Endothelial cell (in vitro differentiated cells): ENCODE results near the gene BCLAF3. TPM values are rescaled to one million over a fixed set of nuclear protein-coding genes. Genes with fewer than 3 reads are reported as not detected.

Experiments
- DNase-seq: peaks from one replicate; pipeline ENCODE4 v3.0.0; 2021; ENCODE audit warnings: low spot score
- H3K27ac Mint-ChIP-seq: one replicate; pipeline ENCODE4 v1.8.0; 2021; ENCODE audit warnings: mixed read lengths, inconsistent platforms; ENCODE audit not compliant: unreplicated experiment
- H3K27me3 Mint-ChIP-seq: one replicate; pipeline ENCODE4 v1.8.0; 2021; ENCODE audit warnings: mild to moderate bottlenecking, moderate library complexity, mixed read lengths, inconsistent platforms; ENCODE audit not compliant: unreplicated experiment
- H3K36me3 Mint-ChIP-seq: one replicate; pipeline ENCODE4 v1.8.0; 2021; ENCODE audit warnings: mild to moderate bottlenecking, low read depth, mixed read lengths, inconsistent platforms; ENCODE audit not compliant: unreplicated experiment
- H3K4me1 Mint-ChIP-seq: one replicate; pipeline ENCODE4 v1.8.0; 2021; ENCODE audit warnings: mild to moderate bottlenecking, mixed read lengths, inconsistent platforms; ENCODE audit not compliant: unreplicated experiment
- H3K4me3 Mint-ChIP-seq: one replicate; pipeline ENCODE4 v1.8.0; 2021; ENCODE audit warnings: mild to moderate bottlenecking, mixed read lengths, inconsistent platforms; ENCODE audit not compliant: unreplicated experiment
- H3K9me3 Mint-ChIP-seq: one replicate; pipeline ENCODE4 v1.8.0; 2021; ENCODE audit warnings: mixed read lengths, inconsistent platforms; ENCODE audit not compliant: unreplicated experiment
- total RNA-seq: library from RNA; stranded (reverse); fragmentation: NEBNext Ultra II Directional; extraction: Animal tissue kit (Norgen Biotek cat#: 25700); gene quantifications from one replicate; pipeline ENCODE4 v1.2.1, GENCODE V29; 2021; ENCODE audit not compliant: unreplicated experiment
- TF ChIP-seq, protein P1 (sequence below): fragments of 200-600 bp; sonication (generic); IDR thresholded peaks from one replicate; pipeline ENCODE4 v1.5.0; 2021; ENCODE audit warnings: antibody characterized with exemption; ENCODE audit not compliant: unreplicated experiment

The BCLAF3 gene
- total RNA-seq, 1 donor from 2014 or later = 9.6 TPM

DNA sequence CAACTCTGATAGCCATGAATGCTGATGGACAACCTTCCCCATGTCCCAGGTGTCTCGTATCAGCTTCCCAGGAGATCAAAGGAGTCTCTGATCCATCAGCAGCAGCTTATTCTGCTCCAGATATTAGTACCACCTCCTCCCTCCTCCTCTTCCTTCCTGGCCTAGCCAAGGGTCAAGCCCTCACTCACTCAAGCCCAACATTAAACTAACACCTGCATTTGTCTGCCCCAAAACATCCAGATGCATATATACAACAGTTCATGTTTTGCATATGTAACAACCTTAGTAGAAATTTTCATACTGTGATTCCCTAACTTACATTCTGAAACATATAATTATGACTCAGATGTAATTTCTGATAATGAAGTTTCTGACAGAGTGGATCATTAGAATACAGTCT is 29.9 kb downstream of the BCLAF3 start:
- Mint-ChIP-seq H3K4me3 (no peak overlapping the region), H3K27ac (no peak overlapping the region), H3K9me3 (no peaks in the 10 kb centered on the region), H3K36me3 (peaks cover 6% of the 10 kb centered on the region), H3K27me3 (peaks cover 3% of the 10 kb centered on the region), H3K4me1 (peaks cover 6% of the 10 kb centered on the region)
- DNase-seq = no peak
- TF ChIP-seq, protein P1, sequence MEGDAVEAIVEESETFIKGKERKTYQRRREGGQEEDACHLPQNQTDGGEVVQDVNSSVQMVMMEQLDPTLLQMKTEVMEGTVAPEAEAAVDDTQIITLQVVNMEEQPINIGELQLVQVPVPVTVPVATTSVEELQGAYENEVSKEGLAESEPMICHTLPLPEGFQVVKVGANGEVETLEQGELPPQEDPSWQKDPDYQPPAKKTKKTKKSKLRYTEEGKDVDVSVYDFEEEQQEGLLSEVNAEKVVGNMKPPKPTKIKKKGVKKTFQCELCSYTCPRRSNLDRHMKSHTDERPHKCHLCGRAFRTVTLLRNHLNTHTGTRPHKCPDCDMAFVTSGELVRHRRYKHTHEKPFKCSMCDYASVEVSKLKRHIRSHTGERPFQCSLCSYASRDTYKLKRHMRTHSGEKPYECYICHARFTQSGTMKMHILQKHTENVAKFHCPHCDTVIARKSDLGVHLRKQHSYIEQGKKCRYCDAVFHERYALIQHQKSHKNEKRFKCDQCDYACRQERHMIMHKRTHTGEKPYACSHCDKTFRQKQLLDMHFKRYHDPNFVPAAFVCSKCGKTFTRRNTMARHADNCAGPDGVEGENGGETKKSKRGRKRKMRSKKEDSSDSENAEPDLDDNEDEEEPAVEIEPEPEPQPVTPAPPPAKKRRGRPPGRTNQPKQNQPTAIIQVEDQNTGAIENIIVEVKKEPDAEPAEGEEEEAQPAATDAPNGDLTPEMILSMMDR = no peak

DNA sequence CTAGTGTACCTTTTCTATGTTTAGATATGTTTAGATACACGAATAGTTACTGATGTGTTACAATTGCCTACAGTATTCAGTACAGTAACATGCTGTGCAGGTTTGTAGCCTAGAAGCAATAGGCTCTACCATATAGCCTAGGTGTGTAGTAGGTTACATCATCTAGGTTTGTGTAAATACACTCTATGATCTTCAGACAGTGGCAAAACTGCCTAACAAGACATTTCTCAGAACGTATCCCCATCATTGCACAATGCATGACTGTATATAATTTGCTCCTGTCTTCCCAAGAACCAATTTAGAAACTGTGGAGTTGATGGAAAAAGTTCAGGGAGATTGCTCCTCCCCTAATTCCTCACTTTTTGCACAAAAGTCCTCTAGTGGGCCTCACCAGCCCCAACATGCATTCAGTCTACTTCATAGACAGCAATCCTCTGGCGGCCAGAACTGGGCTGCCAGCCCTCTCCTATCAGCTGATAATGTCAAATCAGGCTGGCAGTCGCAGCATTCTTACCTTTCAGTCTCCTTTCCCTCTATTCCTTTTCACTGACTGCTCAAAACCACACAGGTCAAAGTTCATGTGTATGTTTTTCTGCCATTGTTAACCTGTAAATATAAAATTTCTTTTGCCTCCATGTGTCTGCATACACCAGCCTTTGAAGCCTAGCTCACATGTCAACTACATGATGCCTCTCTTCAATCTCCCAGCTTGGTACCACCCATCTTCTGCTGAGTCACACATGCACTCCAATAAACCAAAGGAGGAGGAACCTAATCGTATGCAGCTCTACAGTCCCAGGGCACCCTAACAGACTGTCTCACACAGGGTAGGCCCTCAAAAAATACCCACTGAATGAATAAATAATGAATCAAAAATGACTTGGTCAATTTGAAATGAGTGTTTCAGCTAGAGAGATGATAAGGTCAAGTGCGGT is 32.0 kb downstream of the BCLAF3 start:
- no peaks in the 10 kb centered on the region for H3K9me3 Mint-ChIP-seq
- peaks cover 3% of the 10 kb centered on the region for H3K27me3 Mint-ChIP-seq
- DNase-seq = no peak
- no peak overlapping the region for H3K4me3 Mint-ChIP-seq
- H3K4me1 Mint-ChIP-seq = peaks cover 6% of the 10 kb centered on the region
- TF ChIP-seq, protein P1 = no peak
- no peaks in the 10 kb centered on the region for H3K36me3 Mint-ChIP-seq
- H3K27ac Mint-ChIP-seq = no peak overlapping the region

- Mint-ChIP-seq H3K27ac (no peak overlapping the region), H3K9me3 (no peaks in the 10 kb centered on the region), H3K27me3 (peaks cover 3% of the 10 kb centered on the region), H3K36me3 (no peaks in the 10 kb centered on the region), H3K4me3 (no peak overlapping the region), H3K4me1 (peaks cover 6% of the 10 kb centered on the region)
- TF ChIP-seq, protein P1 = no peak
- DNase-seq = no peak
These were observed 33.9 kb downstream of the BCLAF3 start for GRCh38 chrX:19956923-19957322.

GRCh38 chrX:19956306-19956705 is 34.6 kb downstream of the BCLAF3 start:
- DNase-seq = no peak
- Mint-ChIP-seq H3K27ac (no peak overlapping the region), H3K9me3 (no peaks in the 10 kb centered on the region), H3K27me3 (peaks cover 3% of the 10 kb centered on the region), H3K4me1 (peaks cover 6% of the 10 kb centered on the region), H3K4me3 (no peak overlapping the region), H3K36me3 (no peaks in the 10 kb centered on the region)
- TF ChIP-seq, protein P1 = no peak

DNA sequence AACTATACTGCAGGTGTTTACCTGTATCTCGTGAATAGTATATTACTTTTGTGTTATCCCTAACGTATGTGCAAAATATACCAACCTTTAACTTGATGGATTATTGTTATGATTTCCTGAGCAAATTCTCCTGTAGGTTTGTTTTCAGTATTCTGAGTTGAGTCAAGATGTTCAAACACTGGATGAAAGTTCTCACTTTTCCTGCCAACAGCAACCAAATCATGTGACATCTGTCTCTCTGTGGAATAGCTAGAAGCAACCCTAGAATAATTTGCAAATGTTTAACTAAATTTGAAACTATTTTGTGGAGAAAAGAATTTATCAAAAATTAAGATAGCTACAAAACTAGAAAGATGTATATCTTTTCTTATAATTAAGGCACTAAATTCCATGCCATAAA is 35.6 kb downstream of the BCLAF3 start:
- Mint-ChIP-seq H3K4me1 (no peaks in the 10 kb centered on the region), H3K36me3 (no peaks in the 10 kb centered on the region), H3K27ac (no peak overlapping the region), H3K4me3 (no peak overlapping the region), H3K9me3 (no peaks in the 10 kb centered on the region), H3K27me3 (no peaks in the 10 kb centered on the region)
- no peak for DNase-seq
- TF ChIP-seq, protein P1 = no peak
